ENCODE measurements around the gene WDR82. TPM values are rescaled to one million over a fixed set of nuclear protein-coding genes. Genes with fewer than 3 reads are reported as not detected.

WDR82 gene
- total and polyA plus RNA-seq, 8 donors: 60.2 to 124 (median 108) TPM

- Histone ChIP-seq H3K36me3 (peaks cover 0 to 98% of the 10 kb centered on the region in 2 donors), H3K27ac (no peak overlapping the region), H3K9me3 (no peaks in the 10 kb centered on the region), H3K4me1 (peaks cover 0 to 23% of the 10 kb centered on the region in 2 donors), H3K4me3 (no peak overlapping the region), H3K27me3 (no peaks in the 10 kb centered on the region)
- no peak for TF ChIP-seq CTCF (IDR thresholded peaks at IDR 0.05)
- ATAC-seq (no peak), DNase-seq (no peak)
- intact Hi-C loops (cut with DNase I): no loop called here
Observed at GRCh38 chr3:52256622-52257021, 21.8 kb downstream of the WDR82 start.

GRCh38 chr3:52256159-52256558 is 22.3 kb downstream of the WDR82 start:
- Histone ChIP-seq H3K9me3 (no peaks in the 10 kb centered on the region), H3K4me3 (no peak overlapping the region), H3K27ac (no peak overlapping the region), H3K4me1 (peaks cover 0 to 23% of the 10 kb centered on the region in 2 donors), H3K27me3 (no peaks in the 10 kb centered on the region), H3K36me3 (peaks cover 0 to 98% of the 10 kb centered on the region in 2 donors)
- intact Hi-C loops (cut with DNase I): no loop called here
- DNase-seq (no peak), ATAC-seq (no peak)
- TF ChIP-seq CTCF (IDR thresholded peaks at IDR 0.05): no peak

GRCh38 chr3:52254608-52255007 is 23.8 kb downstream of the WDR82 start:
- ATAC-seq (no peak), DNase-seq (no peak)
- no peak for TF ChIP-seq CTCF (IDR thresholded peaks at IDR 0.05)
- no peaks in the 10 kb centered on the region for H3K27me3 ChIP-seq
- peaks cover 0 to 28% of the 10 kb centered on the region in 2 donors for H3K4me1 ChIP-seq
- intact Hi-C loops (cut with DNase I): no loop called here
- no peak overlapping the region for H3K4me3 ChIP-seq
- H3K36me3 ChIP-seq: peaks cover 0 to 98% of the 10 kb centered on the region in 2 donors
- no peak overlapping the region for H3K27ac ChIP-seq
- H3K9me3 ChIP-seq: no peaks in the 10 kb centered on the region

- H3K27ac ChIP-seq: peak overlapping the region in 1 of 2 donors; percentile 83
Observed at GRCh38 chr3:52253314-52254304, 24.8 kb downstream of the WDR82 start.

More at GRCh38 chr3:52253314-52254304, 24.8 kb downstream of the WDR82 start:
- H3K4me3 ChIP-seq: no peak overlapping the region
- peak; percentile 80 for ATAC-seq
- peak in 1 of 4 donors; percentile 71 for DNase-seq
- peaks cover 0 to 38% of the 10 kb centered on the region in 2 donors for H3K4me1 ChIP-seq
- H3K27me3 ChIP-seq: no peaks in the 10 kb centered on the region
- intact Hi-C loops (cut with DNase I): no loop called here
- no peak for TF ChIP-seq CTCF (IDR thresholded peaks at IDR 0.05)
- peaks cover 0 to 98% of the 10 kb centered on the region in 2 donors for H3K36me3 ChIP-seq
- no peaks in the 10 kb centered on the region for H3K9me3 ChIP-seq

Measured in left lung (tissue), 10 donors.